Mesenchymal stem cell (in vitro differentiated cells and primary cell): ENCODE data around the gene FAM13C.

Experiments
- DNase-seq: peaks from one replicate; pipeline ENCODE4 v3.0.0-alpha.2; 2013
- H2AFZ ChIP-seq: one replicate; pipeline ENCODE4 v1.6.1; 2013; ENCODE audit warnings: low read depth, mild to moderate bottlenecking, control low read depth, inconsistent platforms, low read length, moderate library complexity
- H2AK5ac ChIP-seq: 2 replicates; pipeline ENCODE4 v1.6.1; 2013; ENCODE audit warnings: low read length, moderate library complexity, mild to moderate bottlenecking, inconsistent platforms; ENCODE audit not compliant: severe bottlenecking
- H2BK120ac ChIP-seq: one replicate; pipeline ENCODE4 v1.6.1; 2013; ENCODE audit warnings: low read depth, mild to moderate bottlenecking, inconsistent platforms, low read length, moderate library complexity
- H2BK12ac ChIP-seq, 2 experiments: one replicate each; pipeline ENCODE4 v1.6.1; 2013; ENCODE audit warnings: inconsistent platforms in 2 of 2, low read length in 2 of 2, mild to moderate bottlenecking in 2 of 2, moderate library complexity in 2 of 2, control low read depth in 1 of 2
- H2BK15ac ChIP-seq: one replicate; pipeline ENCODE4 v1.6.1; 2013; ENCODE audit warnings: mild to moderate bottlenecking, low read depth, inconsistent platforms; ENCODE audit not compliant: poor library complexity, severe bottlenecking
- H2BK5ac ChIP-seq: 2 replicates; pipeline ENCODE4 v1.6.1; 2013; ENCODE audit warnings: low read depth, mild to moderate bottlenecking, low read length, control low read depth, inconsistent platforms; ENCODE audit not compliant: poor library complexity, severe bottlenecking
- H3K14ac ChIP-seq, 2 experiments: one replicate each; pipeline ENCODE4 v1.6.1; 2013; ENCODE audit warnings: inconsistent platforms in 2 of 2, low read length in 2 of 2, control low read depth in 1 of 2, mild to moderate bottlenecking in 1 of 2, moderate library complexity in 1 of 2
- H3K18ac ChIP-seq, 2 experiments: one replicate each; pipeline ENCODE4 v1.6.1; 2013; ENCODE audit warnings: inconsistent platforms in 2 of 2, low read length in 2 of 2, control low read depth in 1 of 2, low read depth in 1 of 2, mild to moderate bottlenecking in 1 of 2
- H3K23ac ChIP-seq, 2 experiments: one replicate each; pipeline ENCODE4 v1.6.1; 2013; ENCODE audit warnings: inconsistent platforms in 2 of 2, low read length in 2 of 2, mild to moderate bottlenecking in 2 of 2, moderate library complexity in 2 of 2, control low read depth in 1 of 2
- H3K27ac ChIP-seq: 2 replicates; pipeline ENCODE4 v1.5.1; 2013; ENCODE audit warnings: mild to moderate bottlenecking, moderate library complexity, low read length, control low read depth, inconsistent platforms; ENCODE audit not compliant: poor library complexity, severe bottlenecking
- H3K27me3 ChIP-seq, 2 experiments: 2 replicates each; pipeline versions ENCODE4 v1.6.1 to v1.7.0; 2013; ENCODE audit warnings: low read length in 2 of 2, mild to moderate bottlenecking in 2 of 2, moderate library complexity in 2 of 2, control low read depth in 1 of 2, inconsistent platforms in 1 of 2; ENCODE audit not compliant: control insufficient read depth in 1 of 2, insufficient read depth in 1 of 2
- H3K36me3 ChIP-seq, 2 experiments: 2 replicates each; pipeline versions ENCODE4 v1.6.1 to v1.7.0; 2013; ENCODE audit warnings: low read length in 2 of 2, control low read depth in 1 of 2, inconsistent platforms in 1 of 2, low read depth in 1 of 2, mild to moderate bottlenecking in 1 of 2; ENCODE audit not compliant: insufficient read depth in 2 of 2, control insufficient read depth in 1 of 2
- H3K4ac ChIP-seq, 2 experiments: one replicate each; pipeline ENCODE4 v1.6.1; 2013; ENCODE audit warnings: inconsistent platforms in 2 of 2, low read length in 2 of 2, mild to moderate bottlenecking in 2 of 2, moderate library complexity in 2 of 2, control low read depth in 1 of 2, low read depth in 1 of 2
- H3K4me1 ChIP-seq: 2 replicates; pipeline ENCODE4 v1.6.1; 2013; ENCODE audit warnings: low read depth, low read length, control low read depth; ENCODE audit not compliant: control insufficient read depth, insufficient read depth
- H3K4me2 ChIP-seq: 2 replicates; pipeline ENCODE4 v1.6.1; 2013; ENCODE audit warnings: low read length, mild to moderate bottlenecking, inconsistent platforms; ENCODE audit not compliant: poor library complexity, severe bottlenecking
- H3K4me3 ChIP-seq, 2 experiments: 2 replicates each; pipeline versions ENCODE4 v1.5.1 to v1.7.0; 2013; ENCODE audit warnings: low read length in 2 of 2, mild to moderate bottlenecking in 2 of 2, control low read depth in 1 of 2, low read depth in 1 of 2; ENCODE audit not compliant: insufficient read depth in 1 of 2
- H3K79me1 ChIP-seq: replicated peaks from 2 replicates; pipeline ENCODE4 v1.6.1; 2013; ENCODE audit warnings: mild to moderate bottlenecking, control low read depth, low read length, inconsistent platforms; ENCODE audit not compliant: poor library complexity, severe bottlenecking
- H3K9ac ChIP-seq: 2 replicates; pipeline ENCODE4 v1.7.0; 2013; ENCODE audit warnings: mild to moderate bottlenecking, low read length, moderate library complexity
- H3K9me3 ChIP-seq: 2 replicates; pipeline ENCODE4 v1.7.0; 2013; ENCODE audit warnings: mild to moderate bottlenecking, low read length; ENCODE audit not compliant: control insufficient read depth
- H4K8ac ChIP-seq: one replicate; pipeline ENCODE4 v1.6.1; 2013; ENCODE audit warnings: inconsistent platforms, mild to moderate bottlenecking, low read length, moderate library complexity
- H4K91ac ChIP-seq: one replicate; pipeline ENCODE4 v1.6.1; 2013; ENCODE audit warnings: mild to moderate bottlenecking, low read length, inconsistent platforms
- WGBS: methylation state at CpG from one replicate; pipeline ENCODE4 v1.1.7; 2013; ENCODE audit warnings: mixed read lengths; 5-methylcytosine and 5-hydroxymethylcytosine counted together

The FAM13C gene

DNA sequence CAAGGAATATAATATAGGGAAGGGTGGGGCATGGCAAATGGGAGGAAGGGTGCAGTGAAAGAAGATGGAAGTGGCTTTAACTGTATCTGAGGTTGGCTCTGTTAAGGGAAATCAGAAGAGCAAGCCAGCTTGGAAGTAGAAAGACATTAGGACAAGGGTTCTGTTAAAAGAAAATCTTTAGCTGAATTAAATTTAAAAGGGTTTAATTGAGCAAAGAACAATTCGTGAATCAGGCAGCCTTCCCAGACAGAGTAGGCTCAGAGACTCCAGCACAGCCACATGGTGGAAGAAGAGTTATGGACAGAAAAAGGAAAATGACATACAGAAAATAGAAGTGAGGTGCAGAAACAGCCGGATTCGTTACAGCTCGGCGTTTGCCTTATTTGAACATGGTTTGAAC, 42.0 kb downstream of the FAM13C start:
- Histone ChIP-seq H3K79me1 (no peaks in the 10 kb centered on the region), H3K18ac (no peak overlapping the region), H4K8ac (no peak overlapping the region), H3K36me3 (peaks cover 0 to 9% of the 10 kb centered on the region in 2 experiments), H3K4me1 (no peaks in the 10 kb centered on the region), H2BK15ac (no peak overlapping the region), H2BK120ac (no peak overlapping the region), H3K27ac (no peak overlapping the region), H2AFZ (no peak overlapping the region), H2AK5ac (no peak overlapping the region), H3K4me3 (no peak overlapping the region), H3K23ac (no peak overlapping the region), H3K4me2 (no peak overlapping the region), H2BK5ac (no peak overlapping the region), H4K91ac (no peak overlapping the region), H3K4ac (no peak overlapping the region), H3K27me3 (no peaks in the 10 kb centered on the region), H3K14ac (no peak overlapping the region), H3K9ac (no peak overlapping the region), H2BK12ac (no peak overlapping the region), H3K9me3 (no peaks in the 10 kb centered on the region)
- WGBS: 85% methylated on average over 5 of the region's 5 CpGs
- DNase-seq: no peak

DNA sequence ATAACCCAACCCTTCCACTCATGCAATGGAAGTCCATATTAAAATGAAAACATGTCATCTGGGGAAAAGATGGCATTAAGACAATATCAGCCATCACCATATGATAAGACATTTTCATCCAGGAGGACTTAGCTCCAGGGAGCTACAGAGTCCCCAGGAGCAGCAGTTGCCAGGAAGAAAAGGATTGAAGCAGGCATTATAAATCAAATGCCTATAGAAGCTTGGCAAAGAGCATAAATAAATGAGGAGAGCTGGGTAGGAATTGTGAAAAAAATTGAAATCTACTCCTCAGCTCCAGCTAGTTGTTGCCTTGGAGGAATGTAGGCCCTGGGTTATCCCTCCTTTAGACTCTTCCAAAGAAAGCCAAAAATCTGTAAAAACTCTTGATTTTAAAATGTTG, 42.5 kb downstream of the FAM13C start:
- H3K4me1 ChIP-seq: no peaks in the 10 kb centered on the region
- no peak overlapping the region for H2BK5ac ChIP-seq
- H4K91ac ChIP-seq: no peak overlapping the region
- no peak overlapping the region for H3K4ac ChIP-seq
- no peaks in the 10 kb centered on the region for H3K27me3 ChIP-seq
- peaks cover 0 to 9% of the 10 kb centered on the region in 2 experiments for H3K36me3 ChIP-seq
- H3K4me2 ChIP-seq: no peak overlapping the region
- H2BK120ac ChIP-seq: no peak overlapping the region
- no peak overlapping the region for H3K4me3 ChIP-seq
- H2BK12ac ChIP-seq: no peak overlapping the region
- no peak overlapping the region for H3K14ac ChIP-seq
- H3K27ac ChIP-seq: no peak overlapping the region
- H3K9ac ChIP-seq: no peak overlapping the region
- no peak overlapping the region for H4K8ac ChIP-seq
- H2BK15ac ChIP-seq: no peak overlapping the region
- no peak overlapping the region for H2AK5ac ChIP-seq
- no peaks in the 10 kb centered on the region for H3K9me3 ChIP-seq
- no peak overlapping the region for H3K18ac ChIP-seq
- DNase-seq: no peak
- H3K23ac ChIP-seq: no peak overlapping the region
- no peak overlapping the region for H2AFZ ChIP-seq
- H3K79me1 ChIP-seq: no peaks in the 10 kb centered on the region

DNA sequence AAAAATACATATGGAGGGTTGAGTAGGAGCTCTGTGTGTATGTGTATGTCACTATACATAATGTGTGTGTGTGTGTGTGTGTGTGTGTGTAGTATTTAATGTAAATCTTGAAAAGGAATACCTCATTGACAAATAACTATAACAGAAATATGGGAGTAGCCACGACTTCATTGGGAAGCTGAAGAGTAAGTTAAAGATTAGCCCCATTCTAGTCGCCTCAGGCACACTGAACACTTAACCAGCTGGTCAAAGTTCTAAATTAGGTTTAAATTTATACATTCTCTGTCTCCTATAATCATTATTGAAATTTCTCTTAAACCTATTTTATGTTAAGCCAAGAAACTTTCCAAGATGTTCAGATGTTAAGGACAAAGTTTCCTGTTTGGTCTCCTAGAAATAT, 45.3 kb downstream of the FAM13C start:
- Histone ChIP-seq H3K36me3 (no peaks in the 10 kb centered on the region), H2AFZ (no peak overlapping the region), H2AK5ac (no peak overlapping the region), H2BK12ac (no peak overlapping the region), H3K9me3 (no peaks in the 10 kb centered on the region), H3K27ac (no peak overlapping the region), H4K91ac (no peak overlapping the region), H4K8ac (no peak overlapping the region), H3K4me2 (no peak overlapping the region), H3K23ac (no peak overlapping the region), H2BK15ac (no peak overlapping the region), H3K4ac (no peak overlapping the region), H3K4me3 (no peak overlapping the region), H3K4me1 (no peaks in the 10 kb centered on the region), H3K27me3 (peaks cover 0 to 9% of the 10 kb centered on the region in 2 experiments), H2BK120ac (no peak overlapping the region), H3K18ac (no peak overlapping the region), H3K14ac (no peak overlapping the region), H2BK5ac (no peak overlapping the region), H3K9ac (no peak overlapping the region), H3K79me1 (no peaks in the 10 kb centered on the region)
- no peak for DNase-seq
- no CpG with 5 or more reads among the region's 2 CpGs for WGBS

DNA sequence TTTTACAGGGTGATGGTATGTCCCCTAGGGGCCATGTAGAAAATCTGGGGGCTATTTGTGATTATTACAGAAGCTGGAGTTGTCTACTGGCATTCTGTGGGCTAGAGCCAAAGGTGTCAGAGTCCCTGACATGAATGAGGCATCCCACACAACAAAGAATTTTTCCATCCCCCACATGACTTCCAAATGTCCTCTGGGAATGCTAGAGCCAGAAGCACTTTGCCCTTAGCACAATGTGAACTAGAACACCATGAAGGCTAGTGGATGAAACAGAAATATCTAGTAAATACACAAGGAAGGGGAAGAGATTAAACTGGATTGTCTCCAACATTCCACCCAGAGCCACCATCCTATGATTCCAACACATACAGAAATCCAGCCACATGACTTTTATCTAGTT, 46.9 kb downstream of the FAM13C start:
- H2BK120ac ChIP-seq: no peak overlapping the region
- H3K9ac ChIP-seq: no peak overlapping the region
- H3K23ac ChIP-seq: no peak overlapping the region

More for the DNA sequence above, 46.9 kb downstream of the FAM13C start:
- Histone ChIP-seq H3K79me1 (no peaks in the 10 kb centered on the region), H3K27ac (no peak overlapping the region), H3K9me3 (no peaks in the 10 kb centered on the region), H3K14ac (no peak overlapping the region), H3K4me2 (no peak overlapping the region), H3K27me3 (peaks cover 0 to 18% of the 10 kb centered on the region in 2 experiments), H3K4ac (no peak overlapping the region), H2BK5ac (no peak overlapping the region), H2BK12ac (no peak overlapping the region), H4K8ac (no peak overlapping the region), H3K4me1 (no peaks in the 10 kb centered on the region), H2BK15ac (no peak overlapping the region), H2AK5ac (no peak overlapping the region), H4K91ac (no peak overlapping the region), H3K18ac (no peak overlapping the region), H3K4me3 (no peak overlapping the region), H3K36me3 (no peaks in the 10 kb centered on the region), H2AFZ (no peak overlapping the region)
- no peak for DNase-seq
